Astrocyte (in vitro differentiated cells and primary cell): Measurements from ENCODE around the gene RMI2. TPM values are rescaled to one million over a fixed set of nuclear protein-coding genes. Genes with fewer than 3 reads are reported as not detected.

Experiments used
- DNase-seq: peaks from one replicate; pipeline ENCODE4 v3.0.0-alpha.2; 2010; ENCODE audit warnings: low read depth
- FAIRE-seq: peaks from 2 replicates; lab custom pipeline; 2011; peaks lifted over from hg19 to GRCh38; lab: Jason Lieb, UNC
- H2AFZ ChIP-seq: 2 replicates; pipeline ENCODE4 v1.6.0; 2012; ENCODE audit warnings: low read depth, low read length, inconsistent platforms
- H3K27ac ChIP-seq: 2 replicates; pipeline ENCODE4 v1.5.1; 2011; ENCODE audit warnings: low read depth, low read length, inconsistent platforms
- H3K27me3 ChIP-seq: 2 replicates; pipeline ENCODE4 v1.6.0; 2011; ENCODE audit warnings: low read length, inconsistent platforms; ENCODE audit not compliant: insufficient read depth
- H3K36me3 ChIP-seq: 2 replicates; pipeline ENCODE4 v1.5.1; 2011; ENCODE audit warnings: low read length, inconsistent platforms; ENCODE audit not compliant: insufficient read depth
- H3K4me1 ChIP-seq: 2 replicates; pipeline ENCODE4 v1.5.1; 2011; ENCODE audit warnings: low read length, inconsistent platforms; ENCODE audit not compliant: insufficient read depth
- H3K4me2 ChIP-seq: 2 replicates; pipeline ENCODE4 v1.6.0; 2012; ENCODE audit warnings: low read length, inconsistent platforms
- H3K4me3 ChIP-seq: 2 replicates; pipeline ENCODE4 v1.5.1; 2011; ENCODE audit warnings: low read depth, mild to moderate bottlenecking, low read length, inconsistent platforms; ENCODE audit not compliant: insufficient read depth
- H3K79me2 ChIP-seq: 2 replicates; pipeline ENCODE4 v1.6.0; 2012; ENCODE audit warnings: mild to moderate bottlenecking, low read length, inconsistent platforms; ENCODE audit not compliant: insufficient read depth
- H3K9ac ChIP-seq: 2 replicates; pipeline ENCODE4 v1.6.0; 2012; ENCODE audit warnings: mild to moderate bottlenecking, low read length, inconsistent platforms
- H3K9me3 ChIP-seq: 2 replicates; pipeline ENCODE4 v1.5.1; 2012; ENCODE audit warnings: low read depth, mild to moderate bottlenecking, low read length, inconsistent platforms; ENCODE audit not compliant: insufficient read depth
- H4K20me1 ChIP-seq: 2 replicates; pipeline ENCODE4 v1.6.0; 2012; ENCODE audit warnings: low read length, inconsistent platforms; ENCODE audit not compliant: insufficient read depth
- H3K27ac Mint-ChIP-seq: one replicate; pipeline ENCODE4 v1.8.0; 2021; ENCODE audit warnings: mild to moderate bottlenecking, mixed read lengths; ENCODE audit not compliant: unreplicated experiment
- H3K27me3 Mint-ChIP-seq: one replicate; pipeline ENCODE4 v1.8.0; 2021; ENCODE audit warnings: low read depth, mixed read lengths; ENCODE audit not compliant: unreplicated experiment
- H3K36me3 Mint-ChIP-seq: one replicate; pipeline ENCODE4 v1.8.0; 2021; ENCODE audit warnings: low read depth, mixed read lengths; ENCODE audit not compliant: unreplicated experiment
- H3K4me1 Mint-ChIP-seq: one replicate; pipeline ENCODE4 v1.8.0; 2021; ENCODE audit warnings: low read depth, mixed read lengths; ENCODE audit not compliant: unreplicated experiment
- H3K4me3 Mint-ChIP-seq: one replicate; pipeline ENCODE4 v1.8.0; 2021; ENCODE audit warnings: mild to moderate bottlenecking, moderate library complexity, mixed read lengths; ENCODE audit not compliant: unreplicated experiment
- H3K9me3 Mint-ChIP-seq: one replicate; pipeline ENCODE4 v1.8.0; 2021; ENCODE audit warnings: mild to moderate bottlenecking, mixed read lengths; ENCODE audit not compliant: unreplicated experiment
- EZH2 ChIP-seq: IDR thresholded peaks from 2 replicates; pipeline ENCODE4 v1.6.1; 2012; ENCODE audit warnings: mild to moderate bottlenecking, low read length, inconsistent platforms; ENCODE audit not compliant: insufficient read depth
- total RNA-seq: library from RNA; stranded (reverse); gene quantifications from 2 replicates; pipeline ENCODE4 v1.2.1, GENCODE V29; 2021
- TF ChIP-seq, protein P1 (sequence below): IDR thresholded peaks from 2 replicates; pipeline ENCODE4 v1.5.1; 2011; ENCODE audit warnings: low read depth, mild to moderate bottlenecking, inconsistent platforms, low read length, moderate library complexity; ENCODE audit not compliant: insufficient read depth

RMI2 gene
- total RNA-seq, 1 donor from 2014 or later, result 7.8 TPM

DNA sequence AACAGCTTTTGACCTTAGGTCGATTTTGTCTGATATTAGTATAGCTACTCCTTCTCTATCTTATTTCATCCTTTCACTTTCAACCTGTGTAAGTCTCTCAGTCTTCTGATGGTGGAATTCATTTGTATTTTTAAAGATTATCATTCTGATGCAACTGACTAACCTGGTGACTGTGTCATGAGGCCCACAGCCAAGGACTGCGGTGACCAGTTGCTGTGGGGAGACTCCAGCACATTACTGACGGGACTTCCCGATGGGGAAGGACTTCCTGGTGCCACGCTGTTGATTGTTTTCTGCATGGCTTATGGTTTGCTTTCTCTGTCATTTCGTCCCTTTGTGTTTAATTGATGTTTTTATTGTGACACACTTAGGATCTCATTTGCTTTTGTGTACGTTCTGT lies 34.2 kb downstream of the RMI2 start:
- Histone ChIP-seq H3K79me2 (no peaks in the 10 kb centered on the region), H3K27me3 (no peaks in the 10 kb centered on the region), H4K20me1 (no peaks in the 10 kb centered on the region), H3K4me3 (no peak overlapping the region), H2AFZ (peak overlapping the region; percentile 25), H3K9ac (no peak overlapping the region), H3K4me1 (no peaks in the 10 kb centered on the region), H3K4me2 (peak overlapping the region; percentile 22), H3K36me3 (no peaks in the 10 kb centered on the region), H3K27ac (no peak overlapping the region), H3K9me3 (no peaks in the 10 kb centered on the region)
- DNase-seq, result peak; percentile 61
- peaks cover 10% of the 10 kb centered on the region for H3K9me3 Mint-ChIP-seq
- no peak overlapping the region for H3K27ac Mint-ChIP-seq
- H3K27me3 Mint-ChIP-seq, result peaks cover 15% of the 10 kb centered on the region
- peaks cover 6% of the 10 kb centered on the region for H3K4me1 Mint-ChIP-seq
- TF ChIP-seq EZH2, result no peak
- TF ChIP-seq, protein P1, sequence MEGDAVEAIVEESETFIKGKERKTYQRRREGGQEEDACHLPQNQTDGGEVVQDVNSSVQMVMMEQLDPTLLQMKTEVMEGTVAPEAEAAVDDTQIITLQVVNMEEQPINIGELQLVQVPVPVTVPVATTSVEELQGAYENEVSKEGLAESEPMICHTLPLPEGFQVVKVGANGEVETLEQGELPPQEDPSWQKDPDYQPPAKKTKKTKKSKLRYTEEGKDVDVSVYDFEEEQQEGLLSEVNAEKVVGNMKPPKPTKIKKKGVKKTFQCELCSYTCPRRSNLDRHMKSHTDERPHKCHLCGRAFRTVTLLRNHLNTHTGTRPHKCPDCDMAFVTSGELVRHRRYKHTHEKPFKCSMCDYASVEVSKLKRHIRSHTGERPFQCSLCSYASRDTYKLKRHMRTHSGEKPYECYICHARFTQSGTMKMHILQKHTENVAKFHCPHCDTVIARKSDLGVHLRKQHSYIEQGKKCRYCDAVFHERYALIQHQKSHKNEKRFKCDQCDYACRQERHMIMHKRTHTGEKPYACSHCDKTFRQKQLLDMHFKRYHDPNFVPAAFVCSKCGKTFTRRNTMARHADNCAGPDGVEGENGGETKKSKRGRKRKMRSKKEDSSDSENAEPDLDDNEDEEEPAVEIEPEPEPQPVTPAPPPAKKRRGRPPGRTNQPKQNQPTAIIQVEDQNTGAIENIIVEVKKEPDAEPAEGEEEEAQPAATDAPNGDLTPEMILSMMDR, result no peak
- H3K4me3 Mint-ChIP-seq, result no peak overlapping the region
- no peak for FAIRE-seq
- no peaks in the 10 kb centered on the region for H3K36me3 Mint-ChIP-seq

DNA sequence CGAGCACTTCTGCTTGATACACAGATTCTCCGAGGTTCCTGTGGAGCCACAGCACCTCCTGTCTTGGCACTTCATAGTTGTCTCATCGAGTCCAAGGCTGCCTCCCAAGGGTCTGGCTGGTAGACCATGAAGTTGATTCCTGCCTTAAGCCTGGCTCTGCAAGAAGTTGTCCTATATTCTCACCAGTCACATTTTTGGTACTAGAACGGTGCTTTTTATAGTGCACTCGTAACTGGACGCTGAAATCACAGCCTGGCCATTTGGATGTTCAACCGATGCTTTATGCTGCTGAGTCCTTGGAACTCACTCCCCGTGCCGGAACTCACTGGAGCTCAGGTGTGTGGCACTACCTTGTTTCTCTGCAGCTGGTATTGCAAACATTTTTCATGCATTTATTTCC lies 35.6 kb downstream of the RMI2 start:
- TF ChIP-seq EZH2, result no peak
- TF ChIP-seq, protein P1, result no peak
- Histone ChIP-seq H3K9ac (no peak overlapping the region), H3K9me3 (no peaks in the 10 kb centered on the region), H3K79me2 (no peaks in the 10 kb centered on the region), H3K27ac (no peak overlapping the region), H3K4me3 (no peak overlapping the region), H3K36me3 (no peaks in the 10 kb centered on the region), H3K4me2 (no peak overlapping the region), H3K27me3 (no peaks in the 10 kb centered on the region), H4K20me1 (no peaks in the 10 kb centered on the region), H2AFZ (no peak overlapping the region), H3K4me1 (no peaks in the 10 kb centered on the region)
- no peak overlapping the region for H3K27ac Mint-ChIP-seq
- H3K4me3 Mint-ChIP-seq, result no peak overlapping the region
- no peaks in the 10 kb centered on the region for H3K36me3 Mint-ChIP-seq
- FAIRE-seq (no peak), DNase-seq (no peak)
- peaks cover 10% of the 10 kb centered on the region for H3K9me3 Mint-ChIP-seq
- peaks cover 19% of the 10 kb centered on the region for H3K27me3 Mint-ChIP-seq
- H3K4me1 Mint-ChIP-seq, result peaks cover 6% of the 10 kb centered on the region

DNA sequence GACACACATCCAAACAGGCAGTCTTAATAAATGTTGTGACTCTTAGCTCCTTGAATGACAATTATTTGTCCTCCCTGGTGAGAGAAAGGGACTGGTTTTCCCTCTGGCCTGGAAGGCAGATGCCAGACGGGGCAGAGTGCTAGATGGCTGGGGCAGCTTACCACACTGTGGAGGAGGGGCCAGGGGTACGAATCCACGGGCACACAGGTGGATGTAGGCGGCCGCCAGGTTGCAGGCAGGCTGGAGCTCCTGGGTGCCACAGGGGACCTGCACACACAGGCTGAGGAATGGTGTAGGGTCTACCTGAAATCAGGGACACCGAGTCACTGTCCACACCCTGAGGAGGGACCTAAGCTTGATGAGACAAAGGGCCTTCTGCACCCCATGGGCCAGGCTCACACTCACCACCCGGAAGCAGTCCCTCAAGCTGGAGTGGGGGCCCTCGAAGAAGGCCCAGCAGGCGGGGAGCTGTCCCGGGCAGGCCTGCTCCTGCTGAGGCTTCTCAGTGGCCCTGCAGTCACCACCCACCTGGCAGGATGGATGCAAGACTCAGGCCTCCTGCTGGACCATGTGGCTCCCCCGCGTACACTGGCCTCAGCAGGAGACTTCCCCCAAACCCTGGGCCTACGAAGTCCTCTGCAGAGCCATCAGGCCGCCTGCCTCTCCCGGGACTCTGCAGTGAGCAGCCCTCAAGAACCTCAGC lies 38.4 kb downstream of the RMI2 start:
- no peaks in the 10 kb centered on the region for H3K79me2 ChIP-seq
- no peaks in the 10 kb centered on the region for H3K9me3 ChIP-seq
- no peak overlapping the region for H3K4me2 ChIP-seq
- FAIRE-seq, result no peak
- H3K4me3 ChIP-seq, result no peak overlapping the region
- Mint-ChIP-seq H3K36me3 (no peaks in the 10 kb centered on the region), H3K9me3 (peaks cover 5% of the 10 kb centered on the region), H3K4me1 (no peaks in the 10 kb centered on the region), H3K4me3 (no peak overlapping the region), H3K27me3 (peaks cover 39% of the 10 kb centered on the region), H3K27ac (no peak overlapping the region)
- no peaks in the 10 kb centered on the region for H3K36me3 ChIP-seq
- no peaks in the 10 kb centered on the region for H4K20me1 ChIP-seq
- no peak overlapping the region for H3K9ac ChIP-seq
- DNase-seq, result no peak
- no peak overlapping the region for H2AFZ ChIP-seq
- H3K4me1 ChIP-seq, result no peaks in the 10 kb centered on the region
- TF ChIP-seq EZH2, result no peak
- TF ChIP-seq, protein P1, result no peak
- no peak overlapping the region for H3K27ac ChIP-seq
- peaks cover 3% of the 10 kb centered on the region for H3K27me3 ChIP-seq
